Measurements from ENCODE around the gene WWP2.

GRCh38 chr16:69712914-69713581, 49.1 kb upstream of the WWP2 start:
- TF ChIP-seq CTCF (conservative IDR thresholded peaks at IDR 0.05; ENCODE audit: low read length) (no peak), EZH2phosphoT487 (IDR thresholded peaks at IDR 0.05; ENCODE audit: borderline replicate concordance, low read depth, low read length) (no peak)

All from OCI-LY7 (cell line).